Measurements from ENCODE around the gene CCDC57.
A peak's percentile ranks its signal among the peaks of the same experiment; 100 is the strongest.

Gene CCDC57

DNA sequence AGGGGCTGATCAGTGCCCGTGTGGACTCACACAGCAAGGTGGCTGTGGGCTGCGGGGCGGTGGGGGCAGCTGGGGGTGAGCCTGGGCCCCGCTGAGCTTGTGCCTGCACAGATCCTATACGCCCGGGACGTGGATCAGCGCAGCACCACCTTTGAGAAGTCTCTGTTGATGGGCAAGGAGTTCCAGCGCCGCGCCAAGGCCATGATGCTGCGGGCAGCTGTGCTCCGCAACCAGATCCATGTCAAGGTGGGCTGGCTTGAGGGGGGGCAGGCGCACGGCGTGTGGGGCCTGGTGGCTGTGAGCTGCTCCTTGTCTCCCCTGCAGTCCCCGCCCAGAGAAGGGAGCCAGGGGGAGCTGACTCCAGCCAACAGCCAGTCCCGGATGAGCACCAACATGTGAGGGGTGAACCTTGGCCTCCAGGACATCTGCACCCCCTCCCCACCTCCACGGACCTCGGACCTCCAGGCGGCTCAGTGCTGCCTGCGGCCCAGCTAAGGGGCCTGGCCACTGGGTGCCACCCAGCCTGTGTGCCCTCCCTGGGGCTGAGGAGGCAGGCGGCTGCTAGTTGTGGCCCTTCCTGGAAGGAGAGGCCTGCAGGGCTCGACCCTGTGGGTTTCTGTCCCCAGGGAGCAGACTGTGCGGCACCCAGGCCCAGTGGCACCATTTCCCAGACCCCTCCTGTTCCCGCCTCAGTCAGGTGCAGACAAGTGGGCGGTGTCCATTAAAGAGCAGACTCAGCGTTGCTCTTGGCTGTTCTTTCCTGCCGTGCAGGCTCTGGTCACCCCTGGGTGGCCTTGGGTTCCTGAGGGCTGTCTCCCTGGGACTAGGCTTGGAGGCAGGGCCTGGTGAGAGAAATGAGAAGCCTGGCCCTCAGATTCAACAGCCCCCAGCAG, 155.7 kb downstream of the CCDC57 start:
- no peak for DNase-seq

DNA sequence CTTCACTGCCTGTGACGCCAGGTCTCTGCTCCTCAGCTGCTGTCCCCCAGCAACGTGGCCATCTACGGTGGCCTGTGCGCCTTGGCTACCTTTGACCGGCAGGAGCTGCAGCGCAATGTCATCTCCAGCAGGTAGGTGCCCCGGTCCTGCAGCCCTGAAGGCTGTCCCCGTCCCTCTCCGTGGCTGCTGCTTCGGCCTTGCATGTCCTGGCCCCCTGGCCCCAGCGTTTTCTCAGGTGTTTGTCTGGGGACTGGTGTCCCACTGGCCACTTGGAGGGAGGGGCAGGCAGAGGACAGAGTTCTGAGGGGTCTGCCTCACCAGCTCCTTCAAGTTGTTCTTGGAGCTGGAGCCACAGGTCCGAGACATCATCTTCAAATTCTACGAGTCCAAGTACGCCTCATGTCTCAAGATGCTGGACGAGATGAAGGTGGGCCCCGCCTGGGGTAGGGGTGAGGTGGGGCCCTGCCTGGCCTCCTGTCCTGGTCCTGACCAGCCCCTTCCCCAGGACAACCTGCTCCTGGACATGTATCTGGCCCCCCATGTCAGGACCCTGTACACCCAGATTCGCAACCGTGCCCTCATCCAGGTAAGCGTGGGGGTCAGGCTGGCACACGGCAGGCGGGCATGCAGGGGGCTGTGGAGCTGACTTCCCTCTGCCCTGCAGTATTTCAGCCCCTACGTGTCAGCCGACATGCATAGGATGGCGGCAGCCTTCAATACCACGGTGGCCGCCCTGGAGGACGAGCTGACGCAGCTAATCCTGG, 156.5 kb downstream of the CCDC57 start:
- DNase-seq = no peak

DNA sequence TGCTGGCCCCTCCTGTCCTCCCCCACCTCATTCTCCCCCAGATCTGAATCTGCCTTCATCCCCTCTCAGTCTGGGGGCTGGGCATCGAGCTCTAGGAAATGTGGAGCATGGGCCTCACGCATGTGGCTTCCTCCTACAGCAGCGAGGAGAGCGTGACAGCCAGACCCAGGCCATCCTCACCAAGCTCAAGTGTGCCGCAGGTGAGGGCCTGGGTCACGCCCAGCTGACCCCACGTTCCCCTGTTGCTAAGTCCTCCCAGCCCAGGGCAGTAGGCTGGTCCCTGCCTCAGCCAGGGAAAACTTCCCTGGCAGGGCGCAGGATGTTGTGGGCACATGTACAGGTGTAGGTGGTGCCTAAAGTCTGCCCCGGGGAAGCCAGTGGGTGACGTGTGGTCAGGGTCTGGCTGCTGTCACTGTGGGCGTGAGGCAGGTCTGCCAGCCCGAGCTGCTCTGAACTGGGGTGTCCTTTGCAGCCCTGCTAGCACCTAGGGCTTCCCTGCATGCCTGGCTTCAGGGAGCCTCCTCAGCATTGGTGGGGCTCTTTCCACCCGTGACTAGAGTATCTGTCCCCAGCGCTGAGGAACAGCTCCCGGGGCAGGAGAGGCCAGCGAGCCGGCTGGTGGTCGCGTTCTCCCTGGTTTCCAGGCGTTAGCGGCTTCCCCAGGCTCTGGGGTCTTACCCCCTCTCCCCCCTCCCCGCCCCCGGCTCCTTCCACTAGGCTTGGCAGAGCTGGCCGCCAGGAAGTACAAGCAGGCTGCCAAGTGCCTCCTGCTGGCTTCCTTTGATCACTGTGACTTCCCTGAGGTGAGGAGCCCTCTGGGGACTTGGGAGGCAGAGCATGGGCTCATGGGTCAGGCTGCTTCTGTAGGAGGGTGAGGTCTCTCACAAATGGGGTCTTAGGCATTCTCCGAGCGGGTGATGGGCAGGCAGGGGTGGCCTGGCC, 157.3 kb downstream of the CCDC57 start:
- no peak for DNase-seq

DNA sequence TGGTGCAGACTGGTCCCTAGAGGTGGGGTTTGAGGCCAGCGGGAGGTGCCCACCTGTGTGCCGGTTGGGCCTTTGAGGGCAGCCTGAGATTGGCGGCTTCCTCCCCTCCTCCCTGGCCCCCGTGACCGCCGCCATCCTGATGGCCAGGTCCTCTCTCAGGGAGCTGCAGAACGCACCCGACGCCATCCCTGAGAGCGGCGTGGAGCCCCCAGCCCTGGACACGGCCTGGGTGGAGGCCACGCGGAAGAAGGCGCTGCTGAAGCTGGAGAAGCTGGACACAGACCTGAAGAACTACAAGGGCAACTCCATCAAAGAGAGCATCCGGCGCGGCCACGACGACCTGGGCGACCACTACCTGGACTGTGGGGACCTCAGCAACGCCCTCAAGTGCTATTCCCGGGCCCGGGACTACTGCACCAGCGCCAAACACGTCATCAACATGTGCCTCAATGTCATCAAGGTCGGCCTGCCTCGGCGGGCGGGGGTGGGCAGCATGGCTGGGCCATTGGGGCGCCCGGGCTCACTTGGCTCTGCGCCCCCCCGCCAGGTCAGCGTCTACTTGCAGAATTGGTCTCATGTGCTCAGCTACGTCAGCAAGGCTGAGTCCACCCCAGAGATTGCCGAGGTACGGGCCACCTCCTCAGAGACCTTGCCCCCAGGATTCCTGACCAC, 158.2 kb downstream of the CCDC57 start:
- DNase-seq = no peak

DNA sequence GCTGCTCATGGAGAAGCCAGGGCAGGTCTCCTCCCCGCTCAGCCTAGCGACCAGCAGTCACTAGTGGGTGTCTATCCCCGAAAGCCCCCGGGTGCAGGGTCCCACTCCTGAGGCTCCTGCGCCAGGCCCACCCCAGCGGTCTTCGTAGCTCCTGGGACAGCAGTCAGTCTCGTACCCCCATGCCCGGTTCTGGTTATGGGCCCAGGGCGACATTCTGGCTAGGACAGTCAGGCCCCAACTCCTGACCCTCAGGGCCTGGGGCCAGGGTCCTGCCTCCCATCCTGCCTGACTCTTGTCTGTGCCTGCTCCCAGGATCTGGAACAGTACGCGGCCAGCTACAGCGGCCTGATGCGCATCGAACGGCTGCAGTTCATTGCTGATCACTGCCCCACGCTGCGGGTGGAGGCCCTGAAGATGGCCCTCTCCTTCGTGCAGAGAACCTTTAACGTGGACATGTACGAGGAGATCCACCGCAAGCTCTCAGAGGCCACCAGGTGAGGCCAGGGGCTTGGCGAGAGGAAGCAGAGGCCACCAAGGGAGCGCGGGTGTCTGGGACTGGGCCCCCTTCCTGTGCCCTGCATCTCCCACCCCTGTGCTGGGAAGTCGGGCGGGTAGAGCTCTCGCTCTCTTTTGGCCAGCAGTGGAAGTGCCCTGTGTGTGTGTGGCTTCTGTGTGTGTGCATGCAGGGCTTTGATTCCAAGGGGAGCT, 158.9 kb downstream of the CCDC57 start:
- DNase-seq = no peak

DNA sequence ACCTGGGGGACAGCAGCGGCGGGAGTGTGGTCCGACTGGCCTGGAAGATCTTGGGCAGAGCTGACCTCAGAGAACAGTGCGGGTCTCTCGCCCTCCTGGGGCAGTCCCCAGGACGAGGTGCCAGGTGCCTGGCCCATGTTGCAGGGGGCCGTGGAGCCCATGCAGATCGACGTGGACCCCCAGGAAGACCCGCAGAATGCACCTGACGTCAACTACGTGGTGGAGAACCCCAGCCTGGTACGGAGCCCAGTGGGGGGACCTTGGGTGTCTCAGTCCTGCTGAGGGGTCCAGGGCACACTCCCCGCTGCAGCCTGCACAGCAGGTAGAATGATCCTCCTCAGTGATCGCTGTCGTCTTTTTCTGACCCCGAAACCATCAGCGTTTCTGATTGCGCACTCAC, 159.5 kb downstream of the CCDC57 start:
- no peak for DNase-seq

DNA sequence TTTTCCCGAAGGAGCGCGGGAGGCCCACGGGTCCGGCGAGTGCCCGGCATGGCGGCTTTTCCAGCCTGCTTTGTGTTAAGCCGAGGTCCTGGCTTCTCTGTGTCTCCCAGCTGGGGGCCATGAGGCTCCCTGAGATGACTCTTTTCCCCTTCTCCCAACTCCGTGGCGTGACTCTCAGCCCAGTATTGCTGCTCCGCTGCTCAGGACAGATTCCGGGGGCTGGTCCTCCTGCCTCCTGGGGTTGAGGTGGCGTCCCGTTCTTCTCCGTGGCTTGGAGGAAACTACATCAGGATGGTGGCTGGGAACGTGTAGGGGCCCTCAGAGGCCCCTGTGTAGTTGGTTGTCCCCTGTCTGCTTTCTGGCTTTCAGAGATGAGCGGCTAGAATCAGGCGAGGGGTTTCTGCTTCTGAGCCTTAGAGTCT, 160.0 kb downstream of the CCDC57 start:
- DNase-seq = no peak

DNA sequence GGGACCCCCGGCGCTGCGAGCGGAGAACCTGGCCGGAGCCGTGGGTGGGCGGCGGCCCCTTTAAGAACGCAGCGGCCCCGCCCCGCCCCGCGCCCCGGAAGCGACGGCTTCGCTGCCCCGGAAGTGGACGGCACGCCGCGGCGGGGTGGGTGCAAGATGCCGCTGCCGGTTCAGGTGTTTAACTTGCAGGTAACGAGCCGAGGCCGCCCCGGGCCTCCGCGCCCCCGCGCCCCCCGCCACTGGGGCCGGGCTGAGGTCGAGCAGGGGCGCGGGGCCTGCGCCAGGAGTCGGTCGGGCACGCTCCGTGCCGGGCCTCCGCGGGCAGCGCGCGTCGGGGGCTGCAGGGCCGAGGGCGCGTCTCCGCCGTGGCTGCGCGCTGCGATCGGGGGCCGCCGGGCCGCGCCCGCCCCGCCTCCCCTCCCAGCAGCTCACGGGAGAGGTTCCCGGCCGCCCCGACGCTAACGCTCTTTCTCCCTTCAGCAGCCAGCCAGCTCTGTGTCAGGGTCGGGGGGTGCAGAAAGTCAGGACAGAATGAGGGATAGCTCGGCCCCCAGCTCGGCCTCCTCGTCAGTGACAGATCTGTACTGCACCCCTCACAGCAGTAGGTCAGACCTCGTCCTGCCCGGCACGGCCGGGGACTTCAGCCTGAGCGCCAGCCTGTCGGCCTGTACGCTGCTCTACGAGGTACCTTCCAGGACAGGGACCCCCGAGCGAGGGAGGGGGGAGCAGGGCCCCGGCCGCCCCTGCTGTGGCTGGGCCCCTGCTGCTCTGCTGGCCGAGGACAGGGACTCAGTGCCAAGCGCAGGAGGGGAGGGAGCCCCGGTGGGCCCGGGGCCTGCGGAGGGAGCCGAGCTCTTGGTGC, 160.6 kb downstream of the CCDC57 start, which contains the start of the genes GPS1 and RFNG:
Gene GPS1 (plus strand): TSS at position 123 of the 862 bp plus-strand sequence. CDS start 34 bp downstream, at position 157.
Gene RFNG (minus strand): TSS at position 36 of the 862 bp plus-strand sequence. CDS start 45 bp downstream, outside the sequence.
- DNase-seq = peak; percentile 53 to 58

All from AML-193 (cell line).